Astrocyte (in vitro differentiated cells and primary cell): ENCODE data around the gene MCTP1. TPM values are rescaled to one million over a fixed set of nuclear protein-coding genes. Genes with fewer than 3 reads are reported as not detected.
"Not testable (repeated sequence)": the region's sequence is repeated elsewhere in the genome, so short reads cannot be mapped to it uniquely, and the experiment has no call there.

Source experiments
- DNase-seq: peaks from one replicate; pipeline ENCODE4 v3.0.0-alpha.2; 2010; ENCODE audit warnings: low read depth
- FAIRE-seq: peaks from 2 replicates; lab custom pipeline; 2011; peaks lifted over from hg19 to GRCh38; lab: Jason Lieb, UNC
- H2AFZ ChIP-seq: 2 replicates; pipeline ENCODE4 v1.6.0; 2012; ENCODE audit warnings: low read depth, low read length, inconsistent platforms
- H3K27ac ChIP-seq: 2 replicates; pipeline ENCODE4 v1.5.1; 2011; ENCODE audit warnings: low read depth, low read length, inconsistent platforms
- H3K27me3 ChIP-seq: 2 replicates; pipeline ENCODE4 v1.6.0; 2011; ENCODE audit warnings: low read length, inconsistent platforms; ENCODE audit not compliant: insufficient read depth
- H3K36me3 ChIP-seq: 2 replicates; pipeline ENCODE4 v1.5.1; 2011; ENCODE audit warnings: low read length, inconsistent platforms; ENCODE audit not compliant: insufficient read depth
- H3K4me1 ChIP-seq: 2 replicates; pipeline ENCODE4 v1.5.1; 2011; ENCODE audit warnings: low read length, inconsistent platforms; ENCODE audit not compliant: insufficient read depth
- H3K4me2 ChIP-seq: 2 replicates; pipeline ENCODE4 v1.6.0; 2012; ENCODE audit warnings: low read length, inconsistent platforms
- H3K4me3 ChIP-seq: 2 replicates; pipeline ENCODE4 v1.5.1; 2011; ENCODE audit warnings: low read depth, mild to moderate bottlenecking, low read length, inconsistent platforms; ENCODE audit not compliant: insufficient read depth
- H3K79me2 ChIP-seq: 2 replicates; pipeline ENCODE4 v1.6.0; 2012; ENCODE audit warnings: mild to moderate bottlenecking, low read length, inconsistent platforms; ENCODE audit not compliant: insufficient read depth
- H3K9ac ChIP-seq: 2 replicates; pipeline ENCODE4 v1.6.0; 2012; ENCODE audit warnings: mild to moderate bottlenecking, low read length, inconsistent platforms
- H3K9me3 ChIP-seq: 2 replicates; pipeline ENCODE4 v1.5.1; 2012; ENCODE audit warnings: low read depth, mild to moderate bottlenecking, low read length, inconsistent platforms; ENCODE audit not compliant: insufficient read depth
- H4K20me1 ChIP-seq: 2 replicates; pipeline ENCODE4 v1.6.0; 2012; ENCODE audit warnings: low read length, inconsistent platforms; ENCODE audit not compliant: insufficient read depth
- H3K27ac Mint-ChIP-seq: one replicate; pipeline ENCODE4 v1.8.0; 2021; ENCODE audit warnings: mild to moderate bottlenecking, mixed read lengths; ENCODE audit not compliant: unreplicated experiment
- H3K27me3 Mint-ChIP-seq: one replicate; pipeline ENCODE4 v1.8.0; 2021; ENCODE audit warnings: low read depth, mixed read lengths; ENCODE audit not compliant: unreplicated experiment
- H3K36me3 Mint-ChIP-seq: one replicate; pipeline ENCODE4 v1.8.0; 2021; ENCODE audit warnings: low read depth, mixed read lengths; ENCODE audit not compliant: unreplicated experiment
- H3K4me1 Mint-ChIP-seq: one replicate; pipeline ENCODE4 v1.8.0; 2021; ENCODE audit warnings: low read depth, mixed read lengths; ENCODE audit not compliant: unreplicated experiment
- H3K4me3 Mint-ChIP-seq: one replicate; pipeline ENCODE4 v1.8.0; 2021; ENCODE audit warnings: mild to moderate bottlenecking, moderate library complexity, mixed read lengths; ENCODE audit not compliant: unreplicated experiment
- H3K9me3 Mint-ChIP-seq: one replicate; pipeline ENCODE4 v1.8.0; 2021; ENCODE audit warnings: mild to moderate bottlenecking, mixed read lengths; ENCODE audit not compliant: unreplicated experiment
- EZH2 ChIP-seq: IDR thresholded peaks from 2 replicates; pipeline ENCODE4 v1.6.1; 2012; ENCODE audit warnings: mild to moderate bottlenecking, low read length, inconsistent platforms; ENCODE audit not compliant: insufficient read depth
- total RNA-seq: library from RNA; stranded (reverse); gene quantifications from 2 replicates; pipeline ENCODE4 v1.2.1, GENCODE V29; 2021
- TF ChIP-seq, protein P1 (sequence below): IDR thresholded peaks from 2 replicates; pipeline ENCODE4 v1.5.1; 2011; ENCODE audit warnings: low read depth, mild to moderate bottlenecking, inconsistent platforms, low read length, moderate library complexity; ENCODE audit not compliant: insufficient read depth

The MCTP1 gene
- total RNA-seq, 1 donor from 2014 or later, result 40.6 TPM

DNA sequence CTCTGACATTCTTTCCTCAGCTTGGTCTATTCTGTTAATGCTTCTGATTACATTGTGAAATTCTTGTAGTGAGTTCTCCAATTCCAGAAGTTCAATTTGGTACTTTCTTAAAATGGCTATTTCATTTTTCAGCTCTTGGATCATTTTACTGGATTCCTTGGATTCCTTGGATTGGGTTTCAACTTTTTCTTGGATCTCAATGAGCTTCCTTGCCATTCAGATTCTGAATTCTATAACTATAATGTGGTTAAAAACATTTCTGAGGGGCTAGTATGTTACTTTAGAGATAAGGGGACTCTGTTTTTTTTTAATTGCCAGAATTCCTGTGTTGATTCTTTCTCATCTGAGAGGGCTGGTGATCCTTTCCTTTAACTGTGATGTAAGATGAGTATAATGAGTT is 136.4 kb downstream of the MCTP1 start:
- Histone ChIP-seq H3K9ac (no peak overlapping the region), H4K20me1 (no peaks in the 10 kb centered on the region), H3K4me1 (no peaks in the 10 kb centered on the region), H3K4me2 (no peak overlapping the region), H3K27me3 (no peaks in the 10 kb centered on the region), H3K36me3 (no peaks in the 10 kb centered on the region), H3K9me3 (no peaks in the 10 kb centered on the region), H3K27ac (peak overlapping the region; percentile 5), H3K4me3 (no peak overlapping the region), H3K79me2 (no peaks in the 10 kb centered on the region), H2AFZ (no peak overlapping the region)
- no peaks in the 10 kb centered on the region for H3K27me3 Mint-ChIP-seq
- peak; percentile 56 for FAIRE-seq
- H3K9me3 Mint-ChIP-seq, result peaks cover 24% of the 10 kb centered on the region
- peak; percentile 40 for DNase-seq
- no peak for TF ChIP-seq EZH2
- TF ChIP-seq, protein P1, sequence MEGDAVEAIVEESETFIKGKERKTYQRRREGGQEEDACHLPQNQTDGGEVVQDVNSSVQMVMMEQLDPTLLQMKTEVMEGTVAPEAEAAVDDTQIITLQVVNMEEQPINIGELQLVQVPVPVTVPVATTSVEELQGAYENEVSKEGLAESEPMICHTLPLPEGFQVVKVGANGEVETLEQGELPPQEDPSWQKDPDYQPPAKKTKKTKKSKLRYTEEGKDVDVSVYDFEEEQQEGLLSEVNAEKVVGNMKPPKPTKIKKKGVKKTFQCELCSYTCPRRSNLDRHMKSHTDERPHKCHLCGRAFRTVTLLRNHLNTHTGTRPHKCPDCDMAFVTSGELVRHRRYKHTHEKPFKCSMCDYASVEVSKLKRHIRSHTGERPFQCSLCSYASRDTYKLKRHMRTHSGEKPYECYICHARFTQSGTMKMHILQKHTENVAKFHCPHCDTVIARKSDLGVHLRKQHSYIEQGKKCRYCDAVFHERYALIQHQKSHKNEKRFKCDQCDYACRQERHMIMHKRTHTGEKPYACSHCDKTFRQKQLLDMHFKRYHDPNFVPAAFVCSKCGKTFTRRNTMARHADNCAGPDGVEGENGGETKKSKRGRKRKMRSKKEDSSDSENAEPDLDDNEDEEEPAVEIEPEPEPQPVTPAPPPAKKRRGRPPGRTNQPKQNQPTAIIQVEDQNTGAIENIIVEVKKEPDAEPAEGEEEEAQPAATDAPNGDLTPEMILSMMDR, result no peak
- H3K4me1 Mint-ChIP-seq, result peaks cover 8% of the 10 kb centered on the region
- peaks cover 11% of the 10 kb centered on the region for H3K36me3 Mint-ChIP-seq
- H3K27ac Mint-ChIP-seq, result peak overlapping the region; percentile 49
- H3K4me3 Mint-ChIP-seq, result no peak overlapping the region

GRCh38 chr5:95143858-95144257 is 141.0 kb downstream of the MCTP1 start:
- not testable (repeated sequence) for H2AFZ ChIP-seq, H3K4me2 ChIP-seq, FAIRE-seq, H3K36me3 Mint-ChIP-seq, H3K4me3 ChIP-seq, H3K36me3 ChIP-seq, H3K27ac ChIP-seq, H3K4me1 ChIP-seq, H3K27me3 ChIP-seq, H3K27me3 Mint-ChIP-seq, H3K27ac Mint-ChIP-seq, H3K9ac ChIP-seq, DNase-seq, H3K79me2 ChIP-seq, H3K4me3 Mint-ChIP-seq, H3K9me3 ChIP-seq, H4K20me1 ChIP-seq, H3K4me1 Mint-ChIP-seq
- H3K9me3 Mint-ChIP-seq, result peaks cover 24% of the 10 kb centered on the region

DNA sequence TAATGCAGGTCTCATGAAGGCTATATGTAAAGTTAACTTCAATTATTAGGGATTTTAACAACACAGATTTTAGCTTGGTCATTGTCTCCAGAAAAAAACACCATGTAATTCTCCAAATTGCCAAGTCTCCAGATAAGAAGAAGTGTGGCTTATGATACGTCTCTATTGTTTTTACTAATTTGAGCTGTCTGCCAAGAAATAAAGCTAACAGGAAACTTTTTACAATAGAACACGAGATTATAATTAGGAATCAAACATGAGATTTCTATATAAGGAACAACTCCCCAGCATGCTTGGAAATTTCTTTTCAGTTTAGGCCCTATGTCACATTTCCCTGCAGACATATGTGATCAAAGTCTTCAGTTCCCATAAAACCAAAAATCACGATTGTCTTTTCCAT is 142.7 kb downstream of the MCTP1 start:
- Histone ChIP-seq H3K27me3 (no peaks in the 10 kb centered on the region), H3K4me2 (no peak overlapping the region), H3K9me3 (no peaks in the 10 kb centered on the region), H2AFZ (no peak overlapping the region), H3K4me1 (no peaks in the 10 kb centered on the region), H3K4me3 (no peak overlapping the region), H3K9ac (no peak overlapping the region), H3K36me3 (no peaks in the 10 kb centered on the region), H3K79me2 (no peaks in the 10 kb centered on the region), H3K27ac (no peak overlapping the region), H4K20me1 (no peaks in the 10 kb centered on the region)
- DNase-seq (no peak), FAIRE-seq (no peak)
- peaks cover 17% of the 10 kb centered on the region for H3K4me1 Mint-ChIP-seq
- no peak for TF ChIP-seq EZH2
- TF ChIP-seq, protein P1, result no peak
- H3K9me3 Mint-ChIP-seq, result peaks cover 8% of the 10 kb centered on the region
- H3K27me3 Mint-ChIP-seq, result no peaks in the 10 kb centered on the region
- no peak overlapping the region for H3K4me3 Mint-ChIP-seq
- H3K27ac Mint-ChIP-seq, result no peak overlapping the region
- peaks cover 3% of the 10 kb centered on the region for H3K36me3 Mint-ChIP-seq
